GM18907 (cell line): ENCODE measurements around the gene AGAP1.

Experiments used
- ATAC-seq: cut with Tn5 transposase; IDR thresholded peaks from one replicate; pipeline ENCODE4 v1.9.1; 2021; ENCODE audit warnings: mild to moderate bottlenecking, moderate library complexity; ENCODE audit not compliant: unreplicated experiment

Gene AGAP1

GRCh38 chr2:235951982-235952381 is 458.1 kb downstream of the AGAP1 start:
- ATAC-seq: no peak

GRCh38 chr2:235952714-235953113 is 458.9 kb downstream of the AGAP1 start:
- ATAC-seq: no peak

DNA sequence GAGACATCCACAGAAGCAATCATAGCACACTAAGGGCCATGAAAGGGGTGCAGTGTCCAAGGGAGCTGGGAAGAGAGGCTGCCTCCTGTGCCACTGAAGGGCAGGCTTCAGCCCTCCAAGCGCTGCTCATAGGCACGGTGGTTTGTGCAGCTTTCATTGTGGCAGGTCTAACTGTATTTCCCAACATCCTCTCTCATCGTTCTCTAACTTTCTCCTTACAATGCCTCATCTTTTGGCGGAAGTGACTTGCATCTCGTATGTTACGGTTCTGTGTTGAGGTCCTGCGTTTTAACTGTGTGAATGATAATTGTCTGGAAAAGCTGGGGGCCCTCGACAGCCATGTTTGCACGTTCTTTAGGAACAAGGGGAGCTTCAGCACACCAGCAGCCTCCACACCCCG is 460.4 kb downstream of the AGAP1 start:
- no peak for ATAC-seq

GRCh38 chr2:235954888-235955480 is 461.1 kb downstream of the AGAP1 start:
- ATAC-seq: no peak

DNA sequence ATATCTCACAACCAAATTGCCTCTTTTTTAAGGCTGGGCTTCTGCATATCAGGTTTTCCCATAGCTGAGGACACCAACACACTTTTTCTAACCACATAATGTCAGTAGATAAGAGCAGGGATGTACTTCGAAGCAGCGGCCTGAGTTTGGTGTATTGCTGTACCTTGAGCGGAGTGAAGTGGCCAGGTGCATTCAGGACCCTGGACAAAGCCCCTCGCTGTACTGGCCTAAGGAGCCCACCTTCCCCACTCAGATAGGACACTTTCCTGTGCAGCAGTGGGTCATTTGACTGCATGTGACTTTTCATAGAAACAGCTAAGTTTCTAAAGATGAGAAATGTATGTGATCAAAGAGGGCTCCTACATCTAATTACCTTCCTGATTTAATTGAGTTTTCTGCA is 461.8 kb downstream of the AGAP1 start:
- no peak for ATAC-seq

GRCh38 chr2:235956281-235956970 is 462.6 kb downstream of the AGAP1 start:
- ATAC-seq: no peak

DNA sequence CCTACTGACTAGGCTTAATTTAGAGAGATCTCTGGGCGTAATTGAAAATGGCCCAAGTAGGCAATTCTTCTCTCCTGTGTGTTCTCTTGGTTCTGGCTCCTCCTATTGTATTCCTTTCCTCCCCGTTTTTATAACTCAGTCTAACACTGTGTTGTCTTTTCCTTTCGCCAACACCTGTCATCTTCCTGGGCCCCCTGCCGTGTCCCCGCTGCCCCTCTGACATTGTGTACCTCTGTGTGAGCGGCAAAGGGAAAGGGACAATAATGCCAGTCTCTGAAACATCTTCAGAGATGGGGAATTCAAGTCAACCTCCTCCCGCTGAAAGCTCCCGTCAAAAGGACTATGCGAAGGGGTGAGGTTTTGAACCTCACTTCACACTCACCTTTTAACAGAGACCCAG is 463.4 kb downstream of the AGAP1 start:
- no peak for ATAC-seq

DNA sequence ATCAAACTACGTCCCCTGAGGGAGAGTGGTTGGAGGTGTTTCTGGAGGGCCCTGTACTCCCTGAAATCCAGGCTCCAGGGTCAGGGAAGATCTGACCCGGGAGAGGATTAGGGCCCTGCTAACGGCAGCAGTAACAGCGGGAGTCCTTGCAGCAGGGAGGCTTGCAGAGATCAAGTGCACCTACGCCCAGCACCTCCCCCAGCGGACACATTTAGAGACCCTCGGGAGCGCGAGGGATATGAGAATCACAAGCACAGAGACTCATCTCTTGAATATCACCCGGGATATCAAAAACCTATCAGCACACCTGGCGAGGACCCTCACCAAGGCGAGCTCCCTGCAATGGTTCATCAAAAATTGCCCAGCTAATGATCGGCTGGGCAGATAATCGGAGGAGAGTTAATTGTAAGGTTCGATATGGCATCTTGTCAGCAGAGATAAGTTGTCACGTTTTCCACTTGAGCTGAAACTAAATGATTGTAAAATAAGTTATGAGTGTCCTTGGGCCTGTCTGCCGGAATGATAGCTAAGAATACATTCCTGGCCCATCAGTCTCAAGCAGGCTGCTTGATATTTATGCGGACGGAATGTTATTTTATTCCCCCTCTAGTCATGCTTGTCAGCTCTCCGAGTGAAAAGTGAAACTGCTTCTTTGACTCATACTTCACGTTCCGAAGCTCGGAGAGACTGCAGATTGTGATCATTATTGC is 464.5 kb downstream of the AGAP1 start:
- ATAC-seq: no peak

DNA sequence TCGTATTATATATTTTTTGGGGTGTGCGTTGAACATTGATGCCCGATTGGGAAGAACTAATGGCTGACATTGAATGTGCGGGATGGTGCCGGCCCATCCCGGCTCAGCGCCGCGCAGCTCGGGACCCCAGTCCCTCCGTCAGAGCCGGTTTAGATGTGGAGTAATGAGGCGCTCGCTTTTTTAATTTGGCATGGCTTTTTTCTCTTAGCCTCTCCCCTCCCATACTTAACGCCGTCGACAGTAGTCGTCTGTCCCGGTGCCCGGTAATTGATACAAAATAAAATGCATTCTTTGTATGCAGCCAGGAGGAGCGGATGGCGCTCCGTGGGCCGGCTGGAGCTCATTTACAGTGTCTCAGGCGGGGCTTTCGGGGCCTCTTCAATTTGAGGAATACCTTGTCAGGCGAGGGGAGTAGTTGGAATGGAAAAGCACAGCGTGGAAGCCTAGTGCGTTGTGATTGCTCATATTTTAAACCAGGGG is 465.1 kb downstream of the AGAP1 start:
- ATAC-seq: no peak

DNA sequence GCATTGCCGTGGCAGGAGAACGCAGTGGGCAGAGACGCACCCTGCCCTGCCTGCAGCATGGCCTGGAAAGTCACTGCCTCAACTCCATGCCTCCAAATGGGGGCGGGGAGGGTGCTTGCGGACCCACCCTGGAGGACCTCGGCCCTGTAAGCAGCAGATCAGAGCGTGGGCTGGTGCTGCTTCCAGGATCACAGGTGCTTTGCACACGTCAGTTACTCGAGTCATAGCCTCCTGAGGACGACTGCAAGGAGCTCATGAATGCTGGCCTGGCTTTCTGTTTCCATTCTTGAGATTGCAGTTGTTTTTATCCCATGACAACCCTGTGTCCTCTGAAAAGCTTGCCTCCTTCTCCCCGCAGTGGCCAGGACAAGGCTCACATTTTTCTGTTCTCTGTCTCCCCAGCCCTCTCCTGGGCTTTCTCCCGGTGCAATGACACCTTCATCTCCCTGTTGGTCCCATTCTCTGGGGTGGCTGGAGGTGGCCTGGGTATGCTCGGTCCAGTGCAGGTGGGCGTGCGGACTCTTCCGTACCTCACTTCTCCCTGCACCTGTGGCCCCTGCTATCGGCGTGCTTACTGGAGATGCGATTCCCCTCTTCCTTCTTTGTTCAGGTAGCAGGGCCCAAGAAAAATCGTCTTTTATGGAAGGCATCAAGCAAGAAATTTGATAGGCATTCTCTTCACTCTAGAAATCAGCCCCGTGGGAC is 466.3 kb downstream of the AGAP1 start:
- ATAC-seq: no peak

GRCh38 chr2:235960716-235961640 is 467.1 kb downstream of the AGAP1 start:
- no peak for ATAC-seq

- no peak for ATAC-seq
Measured at GRCh38 chr2:235961711-235962110, 467.9 kb downstream of the AGAP1 start.

DNA sequence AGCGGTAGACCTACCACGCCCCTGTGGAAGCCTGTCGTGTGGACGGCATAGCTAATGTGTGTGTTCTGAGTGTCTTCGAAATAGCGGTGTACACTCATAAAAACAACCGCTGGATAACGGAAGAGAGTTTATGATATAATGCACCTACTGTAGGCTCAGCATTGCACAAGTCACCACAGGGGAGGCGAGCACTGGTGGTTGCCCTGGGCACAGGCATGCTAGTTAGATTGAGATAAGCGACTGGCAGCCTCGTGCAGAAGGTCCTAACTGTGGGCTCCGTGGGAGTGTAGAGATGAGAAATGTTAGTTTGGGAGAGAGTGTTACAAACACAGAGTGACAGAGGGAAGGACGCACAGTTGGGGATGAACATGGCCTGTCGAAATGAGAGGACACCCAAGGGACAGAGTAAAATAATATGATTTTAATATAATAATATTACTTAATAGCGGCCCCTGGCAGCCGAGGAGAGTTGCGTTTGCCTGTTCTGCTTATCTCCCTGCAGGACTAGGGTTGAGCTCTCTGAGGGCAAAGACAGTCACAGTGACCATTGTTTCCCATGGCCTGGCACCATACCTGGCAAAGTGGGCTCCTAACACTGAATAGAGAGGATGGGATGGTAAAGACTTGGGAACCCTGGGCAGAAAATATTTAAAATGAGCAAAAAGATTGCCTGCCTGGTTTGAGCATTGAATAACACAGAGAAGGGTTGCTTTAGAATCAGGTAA is 470.2 kb downstream of the AGAP1 start:
- ATAC-seq: no peak

GRCh38 chr2:235964787-235965390 is 471.0 kb downstream of the AGAP1 start:
- ATAC-seq: no peak

DNA sequence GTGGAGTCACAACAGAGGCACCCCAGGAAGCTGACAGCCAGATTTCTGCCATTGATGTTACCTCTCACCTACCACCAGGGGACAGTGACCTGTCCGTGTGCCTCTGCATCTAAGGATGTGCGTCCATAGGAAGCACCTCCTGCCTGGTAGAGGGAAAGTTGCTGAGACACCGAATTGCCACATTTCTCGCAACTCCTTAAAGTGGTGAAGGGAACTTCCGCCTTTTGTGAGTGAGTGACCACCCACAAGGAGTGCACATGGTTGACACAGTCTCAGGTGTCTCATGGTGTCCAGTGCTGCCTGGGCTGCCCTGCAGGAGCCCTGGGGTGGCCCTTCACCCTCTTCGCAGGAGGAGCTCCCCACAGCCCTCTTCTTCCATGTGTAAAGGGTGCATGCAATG is 472.6 kb downstream of the AGAP1 start:
- ATAC-seq: no peak

DNA sequence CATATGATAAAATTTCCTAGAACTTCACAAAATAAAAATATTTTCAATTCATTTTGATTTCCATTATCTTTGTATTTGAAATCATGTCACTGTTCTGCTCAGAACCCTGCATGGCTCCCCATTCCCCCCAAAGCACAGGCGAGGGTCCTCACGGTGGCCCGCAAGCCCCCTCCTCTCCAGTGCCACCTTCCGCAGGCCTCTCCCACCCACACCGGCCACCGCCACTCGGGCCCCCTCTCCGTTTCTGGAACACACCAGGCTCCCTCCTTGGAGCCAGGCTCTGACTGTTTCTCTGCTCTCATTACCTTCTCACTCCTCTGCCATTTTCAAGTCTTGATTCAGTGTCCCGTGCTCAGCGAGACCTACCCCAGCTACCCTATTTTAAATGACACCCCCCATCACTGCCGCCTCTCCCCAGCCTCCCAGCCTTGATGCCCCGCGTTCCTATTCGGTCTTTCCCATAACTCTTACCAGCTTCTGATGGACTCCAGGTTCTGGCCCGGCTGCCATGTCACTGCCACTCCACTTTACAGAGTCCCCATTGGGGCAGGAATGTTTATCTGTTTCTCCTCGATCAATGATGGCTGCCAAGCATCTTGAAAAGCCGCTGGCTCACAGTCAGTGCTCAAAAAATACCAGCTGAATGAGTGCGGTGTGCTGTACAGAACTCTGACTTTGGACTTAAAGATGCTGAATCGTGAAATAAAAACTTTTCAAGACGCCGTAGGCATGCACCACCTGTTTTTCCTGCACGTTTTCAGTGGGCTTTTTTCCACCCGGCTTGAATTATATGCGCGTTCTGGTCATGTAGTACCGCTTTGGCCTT is 473.3 kb downstream of the AGAP1 start:
- ATAC-seq: no peak

GRCh38 chr2:235968155-235968554 is 474.3 kb downstream of the AGAP1 start:
- no peak for ATAC-seq

DNA sequence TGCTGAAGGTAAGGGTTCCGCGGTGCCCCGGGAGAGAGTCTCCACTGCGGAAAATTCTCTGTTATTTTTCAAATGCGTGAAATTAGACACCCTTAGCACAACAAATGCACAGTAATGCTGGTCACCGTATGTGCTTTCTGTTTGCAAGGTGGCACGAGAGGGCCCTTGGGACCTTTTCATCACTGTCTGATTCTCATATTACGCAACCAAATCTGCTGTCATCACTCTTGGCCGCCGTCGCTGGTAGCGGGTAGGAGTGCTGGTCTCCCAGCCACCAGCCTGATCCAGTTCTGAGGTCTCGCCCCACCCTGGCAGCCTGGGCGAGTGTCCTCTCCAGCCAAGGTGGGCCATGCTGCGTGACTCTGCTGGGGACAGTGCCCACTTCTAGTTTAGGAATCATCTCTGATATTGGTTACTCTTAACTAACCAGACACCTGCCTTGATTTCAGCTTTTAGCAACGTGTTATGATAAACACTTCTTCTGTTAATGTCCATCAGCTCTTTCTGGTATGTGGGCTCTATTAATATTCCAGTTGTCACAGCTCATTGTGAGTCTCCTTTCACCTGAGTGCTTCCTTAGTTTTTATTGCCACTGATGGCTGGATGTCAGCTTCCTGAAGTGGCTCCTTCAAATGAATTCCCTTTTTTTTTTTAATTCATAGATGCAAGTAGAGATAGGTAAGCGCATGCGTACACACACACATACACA is 474.9 kb downstream of the AGAP1 start:
- no peak for ATAC-seq
